Panc1 (cell line): ENCODE results near the gene LDLR.

ENCODE experiments used
- TF ChIP-seq, protein P1 (sequence below): fragments of 450-650 bp; IDR thresholded peaks from 2 replicates; pipeline ENCODE4 v1.5.1; 2017; ENCODE audit warnings: mild to moderate bottlenecking
- TF ChIP-seq, protein P2 (sequence below), 2 experiments: IDR thresholded peaks; 2 replicates each; pipeline ENCODE4 v1.6.1; 2011 to 2012; ENCODE audit warnings: low read depth in 2 of 2, control low read depth in 1 of 2, low read length in 1 of 2, mild to moderate bottlenecking in 1 of 2, moderate library complexity in 1 of 2; ENCODE audit not compliant: insufficient read depth in 1 of 2

DNA sequence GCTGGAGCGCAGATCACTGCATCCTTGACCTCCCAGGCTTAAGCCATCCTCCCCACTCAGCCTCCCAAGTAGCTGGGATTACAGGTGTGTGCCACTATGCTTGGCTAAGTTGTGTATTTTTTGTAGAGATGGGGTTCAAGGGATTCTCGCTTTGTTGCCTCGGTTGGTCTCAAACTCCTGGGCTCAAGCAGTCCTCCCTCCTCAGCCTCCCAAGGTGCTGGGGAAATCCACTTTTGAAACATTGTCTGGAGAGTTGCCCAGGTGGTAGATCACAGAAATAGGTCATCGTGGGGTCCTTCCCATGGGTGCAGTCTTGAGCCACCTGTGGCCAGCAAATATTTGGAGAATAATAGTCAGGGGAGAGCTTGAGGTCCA lies 5.2 kb downstream of the LDLR start:
- TF ChIP-seq, protein P1, sequence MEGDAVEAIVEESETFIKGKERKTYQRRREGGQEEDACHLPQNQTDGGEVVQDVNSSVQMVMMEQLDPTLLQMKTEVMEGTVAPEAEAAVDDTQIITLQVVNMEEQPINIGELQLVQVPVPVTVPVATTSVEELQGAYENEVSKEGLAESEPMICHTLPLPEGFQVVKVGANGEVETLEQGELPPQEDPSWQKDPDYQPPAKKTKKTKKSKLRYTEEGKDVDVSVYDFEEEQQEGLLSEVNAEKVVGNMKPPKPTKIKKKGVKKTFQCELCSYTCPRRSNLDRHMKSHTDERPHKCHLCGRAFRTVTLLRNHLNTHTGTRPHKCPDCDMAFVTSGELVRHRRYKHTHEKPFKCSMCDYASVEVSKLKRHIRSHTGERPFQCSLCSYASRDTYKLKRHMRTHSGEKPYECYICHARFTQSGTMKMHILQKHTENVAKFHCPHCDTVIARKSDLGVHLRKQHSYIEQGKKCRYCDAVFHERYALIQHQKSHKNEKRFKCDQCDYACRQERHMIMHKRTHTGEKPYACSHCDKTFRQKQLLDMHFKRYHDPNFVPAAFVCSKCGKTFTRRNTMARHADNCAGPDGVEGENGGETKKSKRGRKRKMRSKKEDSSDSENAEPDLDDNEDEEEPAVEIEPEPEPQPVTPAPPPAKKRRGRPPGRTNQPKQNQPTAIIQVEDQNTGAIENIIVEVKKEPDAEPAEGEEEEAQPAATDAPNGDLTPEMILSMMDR: no peak
- TF ChIP-seq, protein P2, sequence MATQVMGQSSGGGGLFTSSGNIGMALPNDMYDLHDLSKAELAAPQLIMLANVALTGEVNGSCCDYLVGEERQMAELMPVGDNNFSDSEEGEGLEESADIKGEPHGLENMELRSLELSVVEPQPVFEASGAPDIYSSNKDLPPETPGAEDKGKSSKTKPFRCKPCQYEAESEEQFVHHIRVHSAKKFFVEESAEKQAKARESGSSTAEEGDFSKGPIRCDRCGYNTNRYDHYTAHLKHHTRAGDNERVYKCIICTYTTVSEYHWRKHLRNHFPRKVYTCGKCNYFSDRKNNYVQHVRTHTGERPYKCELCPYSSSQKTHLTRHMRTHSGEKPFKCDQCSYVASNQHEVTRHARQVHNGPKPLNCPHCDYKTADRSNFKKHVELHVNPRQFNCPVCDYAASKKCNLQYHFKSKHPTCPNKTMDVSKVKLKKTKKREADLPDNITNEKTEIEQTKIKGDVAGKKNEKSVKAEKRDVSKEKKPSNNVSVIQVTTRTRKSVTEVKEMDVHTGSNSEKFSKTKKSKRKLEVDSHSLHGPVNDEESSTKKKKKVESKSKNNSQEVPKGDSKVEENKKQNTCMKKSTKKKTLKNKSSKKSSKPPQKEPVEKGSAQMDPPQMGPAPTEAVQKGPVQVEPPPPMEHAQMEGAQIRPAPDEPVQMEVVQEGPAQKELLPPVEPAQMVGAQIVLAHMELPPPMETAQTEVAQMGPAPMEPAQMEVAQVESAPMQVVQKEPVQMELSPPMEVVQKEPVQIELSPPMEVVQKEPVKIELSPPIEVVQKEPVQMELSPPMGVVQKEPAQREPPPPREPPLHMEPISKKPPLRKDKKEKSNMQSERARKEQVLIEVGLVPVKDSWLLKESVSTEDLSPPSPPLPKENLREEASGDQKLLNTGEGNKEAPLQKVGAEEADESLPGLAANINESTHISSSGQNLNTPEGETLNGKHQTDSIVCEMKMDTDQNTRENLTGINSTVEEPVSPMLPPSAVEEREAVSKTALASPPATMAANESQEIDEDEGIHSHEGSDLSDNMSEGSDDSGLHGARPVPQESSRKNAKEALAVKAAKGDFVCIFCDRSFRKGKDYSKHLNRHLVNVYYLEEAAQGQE (IDR thresholded peaks at IDR 0.05; ENCODE audit: insufficient read depth in 1 of 2, low read depth in 2 of 2, low read length in 1 of 2): no peak
